Measurements from ENCODE around the gene SULF2.
A peak's percentile ranks its signal among the peaks of the same experiment; 100 is the strongest.

The SULF2 gene

GRCh38 chr20:47664068-47664437 lies 121.2 kb downstream of the SULF2 start:
- no peak for DNase-seq

- DNase-seq = peak; percentile 34
These were observed 121.8 kb downstream of the SULF2 start for GRCh38 chr20:47663354-47664067.

GRCh38 chr20:47662483-47663353 lies 122.6 kb downstream of the SULF2 start:
- no peak for DNase-seq

- no peak for DNase-seq
These were observed 123.6 kb downstream of the SULF2 start for GRCh38 chr20:47661714-47662113.

GRCh38 chr20:47660983-47661700 lies 124.1 kb downstream of the SULF2 start:
- no peak for DNase-seq

GRCh38 chr20:47660602-47660905 lies 124.7 kb downstream of the SULF2 start:
- no peak for DNase-seq

GRCh38 chr20:47659904-47660601 lies 125.2 kb downstream of the SULF2 start:
- no peak for DNase-seq

GRCh38 chr20:47656318-47656717 lies 129.0 kb downstream of the SULF2 start:
- DNase-seq = no peak

GRCh38 chr20:47655635-47656034 lies 129.6 kb downstream of the SULF2 start:
- DNase-seq = no peak

- DNase-seq = no peak
These were observed 130.9 kb downstream of the SULF2 start for GRCh38 chr20:47654370-47654769.

- DNase-seq = no peak
These were observed 131.4 kb downstream of the SULF2 start for GRCh38 chr20:47653869-47654268.

GRCh38 chr20:47652794-47653193 lies 132.5 kb downstream of the SULF2 start:
- DNase-seq = no peak

- no peak for DNase-seq
These were observed 133.0 kb downstream of the SULF2 start for GRCh38 chr20:47652301-47652700.

GRCh38 chr20:47648943-47649342 lies 136.3 kb downstream of the SULF2 start:
- DNase-seq = no peak

- no peak for DNase-seq
These were observed 137.3 kb downstream of the SULF2 start for GRCh38 chr20:47647994-47648393.

- no peak for DNase-seq
These were observed 139.6 kb downstream of the SULF2 start for GRCh38 chr20:47645632-47646031.

GRCh38 chr20:47642624-47643023 lies 142.7 kb downstream of the SULF2 start:
- DNase-seq = no peak

GRCh38 chr20:47642118-47642517 lies 143.2 kb downstream of the SULF2 start:
- no peak for DNase-seq

GRCh38 chr20:47638851-47639250 lies 146.4 kb downstream of the SULF2 start:
- no peak for DNase-seq

GRCh38 chr20:47635256-47635655 lies 150.0 kb downstream of the SULF2 start:
- no peak for DNase-seq

- DNase-seq = no peak
These were observed 154.2 kb downstream of the SULF2 start for GRCh38 chr20:47631078-47631477.

GRCh38 chr20:47629907-47630306 lies 155.4 kb downstream of the SULF2 start:
- no peak for DNase-seq

GRCh38 chr20:47627540-47627939 lies 157.7 kb downstream of the SULF2 start:
- DNase-seq = no peak
